Heart left ventricle (tissue), 16 donors: Measurements from ENCODE around the gene CDK4. TPM values are rescaled to one million over a fixed set of nuclear protein-coding genes. Genes with fewer than 3 reads are reported as not detected.

Experiments used
- ATAC-seq, 4 donors: fragments of 200-7000 bp; cut with Tn5 transposase; one replicate each; pipeline ENCODE4 v1.9.1; 2020 to 2022; ENCODE audit warnings: moderate library complexity in 4 of 4, mild to moderate bottlenecking in 3 of 4, moderate number of reproducible peaks in 1 of 4
- DNase-seq, 5 donors: peaks; one replicate each; pipeline ENCODE4 v3.0.0-alpha.2; 2020
- H3K27ac ChIP-seq, 12 donors: fragments of 200-600 bp; sonication (generic) in 4 of 12; one replicate each; pipeline versions ENCODE4 v1.5.0 to v1.8.0; 2016 to 2022; ENCODE audit warnings: mild to moderate bottlenecking in 2 of 12
- H3K27me3 ChIP-seq, 9 donors: fragments of 200-600 bp; sonication (generic) in 2 of 9; one replicate each; pipeline versions ENCODE4 v1.5.1 to v1.8.0; 2016 to 2022; ENCODE audit warnings: mild to moderate bottlenecking in 3 of 9
- H3K36me3 ChIP-seq, 9 donors: fragments of 200-600 bp; sonication (generic) in 2 of 9; one replicate each; pipeline versions ENCODE4 v1.5.0 to v1.8.0; 2018 to 2022; ENCODE audit warnings: mild to moderate bottlenecking in 2 of 9
- H3K4me1 ChIP-seq, 12 donors: fragments of 200-600 bp; sonication (generic) in 4 of 12; one replicate each; pipeline versions ENCODE4 v1.5.0 to v1.8.0; 2016 to 2022; ENCODE audit warnings: mild to moderate bottlenecking in 3 of 12
- H3K4me3 ChIP-seq, 12 donors: fragments of 200-600 bp; sonication (generic) in 4 of 12; one replicate each; pipeline versions ENCODE4 v1.5.0 to v1.8.0; 2017 to 2022; ENCODE audit warnings: mild to moderate bottlenecking in 9 of 12, moderate library complexity in 4 of 12
- H3K9me3 ChIP-seq, 12 donors: fragments of 200-600 bp; sonication (generic) in 4 of 12; one replicate each; pipeline versions ENCODE4 v1.5.0 to v1.8.0; 2016 to 2022; ENCODE audit warnings: mild to moderate bottlenecking in 1 of 12
- CTCF ChIP-seq, 12 donors: fragments of 200-600 bp; sonication (generic) in 4 of 12; IDR thresholded peaks; one replicate each; pipeline versions ENCODE4 v1.5.0 to v1.8.0; 2018 to 2022; ENCODE audit warnings: antibody characterized with exemption in 12 of 12, mild to moderate bottlenecking in 5 of 12
- POLR2A ChIP-seq, 2 donors: fragments of 450-650 bp; IDR thresholded peaks; one replicate each; pipeline ENCODE4 v1.6.1; 2017; ENCODE audit warnings: antibody characterized with exemption in 2 of 2, mild to moderate bottlenecking in 2 of 2, moderate library complexity in 2 of 2
- WGBS, 4 donors: extraction: QIAGEN DNeasy Blood & Tissue Kit in 2 of 4; methylation state at CpG; one replicate each; pipeline versions ENCODE4 v1.1.5 to v1.1.7; 2013 to 2018; 5-methylcytosine and 5-hydroxymethylcytosine counted together
- intact Hi-C, 10 donors: fragments of 100-400 bp; cut with DNase I; formaldehyde crosslinking; loops; one replicate each; pipeline versions ENCODE4 v1.11.1 to v1.14.2; 2022
- polyA plus RNA-seq, 2 donors: library from polyadenylated mRNA; stranded (reverse); fragments of 200-250 nt; gene quantifications; one replicate each; pipeline ENCODE4 v1.2.3, GENCODE V29; 2013
- total RNA-seq, 9 donors: library from RNA; depleted of rRNA in 2 of 9; stranded (reverse); fragments of >200 nt in 2 of 9; fragmentation: NEBNext Ultra II Directional in 3 of 9; extraction: Animal tissue kit (Norgen Biotek cat#: 25700) in 3 of 9; gene quantifications; one replicate each; pipeline versions ENCODE4 v1.1.0 to v1.2.4, GENCODE V29; 2016 to 2023
- donor health status: ischemic (EF 13 %, LVEDD 7.1; RV severe dilation, severe dysfunction).
- donor health status: healthy with polysubstance abuse.
- donor health status: DM: no; HTN: yes; CAD: no.
- donor health status: DM: no; HTN: no; CAD: no.
- donor health status: ischemic (EF 25% LVEDD 6.9; RV normal size, moderate dysfunction).
- donor health status: ischemic (EF 25% LVEDD 5.7; RV mildly dilated, moderate dysfunction).
- donor health status: healthy.
- donor health status: DM: yes; HTN: yes; CAD: no.
- donor health status: ischemic (EF 35%, LVEDD 5.7; RV mildly dilated, moderate dysfunction).
- donor health status: nonischemic (EF 11% LVEDD 7.7; RV severe dilation, severe dysfunction).
- donor health status: DM: yes; HTN: yes; CAD: no.
- donor health status: PGD.
- donor health status: ischemic (EF 29% LVEDD 5.4; RV normal size, mild dysfunction).
- donor health status: nonischemic (EF 23%, LVEDD 6.1; RV moderate dilation, normal function).

The CDK4 gene
- total and polyA plus RNA-seq, 11 donors, result 23.4 to 81.9 (median 50.2) TPM

- no peak for DNase-seq
- ATAC-seq, result no peak
- Histone ChIP-seq H3K9me3 (no peaks in the 10 kb centered on the region), H3K4me1 (peaks cover 7 to 42% (median 28%) of the 10 kb centered on the region in 12 donors), H3K27ac (peak overlapping the region in 1 of 12 donors; percentile 94), H3K27me3 (peaks cover 0 to 18% (median 9%) of the 10 kb centered on the region in 9 donors), H3K36me3 (peaks cover 0 to 29% (median 7%) of the 10 kb centered on the region in 9 donors), H3K4me3 (peak overlapping the region in 1 of 12 donors; percentile 79)
- 88 to 91% (median 90%) methylated on average over 4 of the region's 4 CpGs for WGBS, 4 donors
- no peak for TF ChIP-seq POLR2A (IDR thresholded peaks at IDR 0.05)
- TF ChIP-seq CTCF (IDR thresholded peaks at IDR 0.05), result no peak
- intact Hi-C loops, result no loop called here
Measured at GRCh38 chr12:57770734-57771133, 18.6 kb upstream of the CDK4 start.

- peaks cover 0 to 24% (median 4%) of the 10 kb centered on the region in 9 donors for H3K36me3 ChIP-seq
- WGBS, 4 donors, result 95 to 97% (median 96%) methylated on average over 11 of the region's 11 CpGs
- peaks cover 10 to 54% (median 39%) of the 10 kb centered on the region in 12 donors for H3K4me1 ChIP-seq
- intact Hi-C loops, result no loop called here
- DNase-seq (no peak), ATAC-seq (no peak)
- H3K9me3 ChIP-seq, result no peaks in the 10 kb centered on the region
- H3K27me3 ChIP-seq, result peaks cover 3 to 29% (median 20%) of the 10 kb centered on the region in 9 donors
- H3K4me3 ChIP-seq, result no peak overlapping the region
- no peak overlapping the region for H3K27ac ChIP-seq
- TF ChIP-seq POLR2A (IDR thresholded peaks at IDR 0.05), result no peak
- no peak for TF ChIP-seq CTCF (IDR thresholded peaks at IDR 0.05)
Measured at GRCh38 chr12:57769594-57769993, 17.5 kb upstream of the CDK4 start.

GRCh38 chr12:57767876-57768275, 15.8 kb upstream of the CDK4 start:
- no peak overlapping the region for H3K27ac ChIP-seq
- WGBS, 4 donors, result 93 to 97% (median 95%) methylated on average over 3 of the region's 3 CpGs
- H3K9me3 ChIP-seq, result no peaks in the 10 kb centered on the region
- peaks cover 10 to 48% (median 34%) of the 10 kb centered on the region in 12 donors for H3K4me1 ChIP-seq
- DNase-seq (no peak), ATAC-seq (no peak)
- H3K4me3 ChIP-seq, result no peak overlapping the region
- H3K36me3 ChIP-seq, result peaks cover 0 to 24% (median 4%) of the 10 kb centered on the region in 9 donors
- TF ChIP-seq CTCF (IDR thresholded peaks at IDR 0.05), result no peak
- no peak for TF ChIP-seq POLR2A (IDR thresholded peaks at IDR 0.05)
- peaks cover 9 to 44% (median 34%) of the 10 kb centered on the region in 9 donors for H3K27me3 ChIP-seq
- intact Hi-C loops, result no loop called here

GRCh38 chr12:57767305-57767698, 15.2 kb upstream of the CDK4 start:
- DNase-seq, result no peak
- peaks cover 10 to 46% (median 34%) of the 10 kb centered on the region in 12 donors for H3K4me1 ChIP-seq
- no peaks in the 10 kb centered on the region for H3K9me3 ChIP-seq
- H3K27me3 ChIP-seq, result peaks cover 9 to 45% (median 37%) of the 10 kb centered on the region in 9 donors
- H3K36me3 ChIP-seq, result peaks cover 0 to 24% (median 4%) of the 10 kb centered on the region in 9 donors
- H3K4me3 ChIP-seq, result no peak overlapping the region
- TF ChIP-seq POLR2A (IDR thresholded peaks at IDR 0.05), result no peak
- TF ChIP-seq CTCF (IDR thresholded peaks at IDR 0.05), result no peak
- ATAC-seq, result no peak
- intact Hi-C loops, result no loop called here
- no peak overlapping the region for H3K27ac ChIP-seq
